NCI-H1436 treated with DMSO at 0.1 percent for 48 hours (cell line): Measurements from ENCODE around the gene MLXIP.
"Not testable (repeated sequence)": the region's sequence is repeated elsewhere in the genome, so short reads cannot be mapped to it uniquely, and the experiment has no call there.

Experiments used
- DNase-seq: peaks from one replicate; lab custom pipeline; 2025; lab: John Stamatoyannopoulos, UW

Gene MLXIP, protein sequence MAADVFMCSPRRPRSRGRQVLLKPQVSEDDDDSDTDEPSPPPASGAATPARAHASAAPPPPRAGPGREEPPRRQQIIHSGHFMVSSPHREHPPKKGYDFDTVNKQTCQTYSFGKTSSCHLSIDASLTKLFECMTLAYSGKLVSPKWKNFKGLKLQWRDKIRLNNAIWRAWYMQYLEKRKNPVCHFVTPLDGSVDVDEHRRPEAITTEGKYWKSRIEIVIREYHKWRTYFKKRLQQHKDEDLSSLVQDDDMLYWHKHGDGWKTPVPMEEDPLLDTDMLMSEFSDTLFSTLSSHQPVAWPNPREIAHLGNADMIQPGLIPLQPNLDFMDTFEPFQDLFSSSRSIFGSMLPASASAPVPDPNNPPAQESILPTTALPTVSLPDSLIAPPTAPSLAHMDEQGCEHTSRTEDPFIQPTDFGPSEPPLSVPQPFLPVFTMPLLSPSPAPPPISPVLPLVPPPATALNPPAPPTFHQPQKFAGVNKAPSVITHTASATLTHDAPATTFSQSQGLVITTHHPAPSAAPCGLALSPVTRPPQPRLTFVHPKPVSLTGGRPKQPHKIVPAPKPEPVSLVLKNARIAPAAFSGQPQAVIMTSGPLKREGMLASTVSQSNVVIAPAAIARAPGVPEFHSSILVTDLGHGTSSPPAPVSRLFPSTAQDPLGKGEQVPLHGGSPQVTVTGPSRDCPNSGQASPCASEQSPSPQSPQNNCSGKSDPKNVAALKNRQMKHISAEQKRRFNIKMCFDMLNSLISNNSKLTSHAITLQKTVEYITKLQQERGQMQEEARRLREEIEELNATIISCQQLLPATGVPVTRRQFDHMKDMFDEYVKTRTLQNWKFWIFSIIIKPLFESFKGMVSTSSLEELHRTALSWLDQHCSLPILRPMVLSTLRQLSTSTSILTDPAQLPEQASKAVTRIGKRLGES

DNA sequence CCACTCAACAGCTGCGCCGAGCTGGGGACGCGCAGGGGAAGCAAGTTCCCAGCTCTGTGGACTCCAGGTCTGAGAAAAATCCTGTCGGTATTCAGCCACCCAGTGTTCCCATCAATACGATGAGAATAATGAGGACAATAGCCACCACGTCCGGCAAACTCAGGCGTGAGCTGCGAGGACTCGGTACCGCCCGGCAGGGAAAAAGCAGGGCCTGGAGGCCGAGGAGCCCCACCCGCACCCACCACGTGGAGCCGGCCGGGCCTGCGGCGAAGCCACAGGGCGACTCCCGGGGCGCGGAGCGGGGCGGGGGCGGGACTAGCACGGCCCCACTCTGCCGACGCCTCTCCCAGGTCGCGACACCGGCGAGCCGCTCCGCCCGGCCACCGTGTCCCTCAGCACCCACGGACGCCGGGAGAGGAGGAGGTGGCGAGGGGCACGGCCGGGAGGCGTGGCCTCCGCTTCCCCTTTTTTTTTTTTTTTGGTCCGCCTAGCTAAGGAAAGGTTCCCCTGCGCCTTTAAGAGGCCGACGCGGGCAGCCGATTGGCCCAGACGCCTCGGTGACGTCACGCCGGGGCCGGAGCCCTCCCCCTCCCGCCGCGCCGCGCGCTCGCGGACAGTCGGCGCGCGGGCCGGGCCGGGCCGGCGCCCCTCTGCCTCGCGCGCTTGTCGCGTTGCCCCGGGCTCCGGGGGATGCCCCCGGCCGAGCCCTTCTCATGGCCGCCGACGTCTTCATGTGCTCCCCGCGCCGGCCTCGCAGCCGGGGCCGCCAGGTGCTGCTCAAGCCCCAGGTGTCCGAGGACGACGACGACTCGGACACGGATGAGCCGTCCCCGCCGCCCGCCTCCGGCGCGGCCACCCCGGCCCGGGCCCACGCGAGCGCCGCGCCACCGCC is at the start of gene MLXIP:
MLXIP (plus strand) TSS at position 616 of the 892 bp plus-strand sequence; CDS start at position 714, 98 bp downstream.
- DNase-seq: peak; percentile 69

DNA sequence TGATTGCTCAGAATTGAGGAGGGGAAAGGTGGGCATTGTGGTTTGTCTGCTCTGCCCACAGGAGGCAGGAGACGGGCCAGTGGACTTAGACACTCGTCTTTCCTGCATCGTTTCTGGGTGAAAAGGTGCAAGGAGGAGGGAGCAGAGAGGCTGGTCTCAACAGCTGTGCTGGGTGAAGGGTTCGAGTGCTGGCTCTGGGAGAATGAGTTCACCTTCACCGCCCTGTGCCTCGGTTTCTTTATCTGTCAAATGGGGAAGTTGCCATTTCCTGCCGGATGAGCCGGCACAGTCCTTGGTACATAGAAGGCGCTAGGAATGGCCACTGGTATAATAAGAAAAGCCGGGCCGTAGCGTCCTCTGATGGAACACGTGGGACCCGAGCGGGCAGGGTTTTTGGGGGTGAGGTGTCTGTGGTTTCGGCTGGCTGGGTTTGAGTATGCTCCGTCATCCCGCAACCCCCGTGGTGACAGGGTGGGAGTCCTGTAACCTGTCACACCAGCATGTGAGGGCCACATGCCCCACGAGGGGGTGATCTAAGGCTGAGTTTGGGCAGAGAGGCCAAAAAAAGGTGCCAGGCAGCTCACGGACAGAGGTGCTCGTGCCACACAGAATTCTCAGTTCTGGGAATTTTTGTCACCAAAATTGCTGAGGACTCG is 49.5 kb upstream of the MLXIP start:
- DNase-seq: no peak

DNA sequence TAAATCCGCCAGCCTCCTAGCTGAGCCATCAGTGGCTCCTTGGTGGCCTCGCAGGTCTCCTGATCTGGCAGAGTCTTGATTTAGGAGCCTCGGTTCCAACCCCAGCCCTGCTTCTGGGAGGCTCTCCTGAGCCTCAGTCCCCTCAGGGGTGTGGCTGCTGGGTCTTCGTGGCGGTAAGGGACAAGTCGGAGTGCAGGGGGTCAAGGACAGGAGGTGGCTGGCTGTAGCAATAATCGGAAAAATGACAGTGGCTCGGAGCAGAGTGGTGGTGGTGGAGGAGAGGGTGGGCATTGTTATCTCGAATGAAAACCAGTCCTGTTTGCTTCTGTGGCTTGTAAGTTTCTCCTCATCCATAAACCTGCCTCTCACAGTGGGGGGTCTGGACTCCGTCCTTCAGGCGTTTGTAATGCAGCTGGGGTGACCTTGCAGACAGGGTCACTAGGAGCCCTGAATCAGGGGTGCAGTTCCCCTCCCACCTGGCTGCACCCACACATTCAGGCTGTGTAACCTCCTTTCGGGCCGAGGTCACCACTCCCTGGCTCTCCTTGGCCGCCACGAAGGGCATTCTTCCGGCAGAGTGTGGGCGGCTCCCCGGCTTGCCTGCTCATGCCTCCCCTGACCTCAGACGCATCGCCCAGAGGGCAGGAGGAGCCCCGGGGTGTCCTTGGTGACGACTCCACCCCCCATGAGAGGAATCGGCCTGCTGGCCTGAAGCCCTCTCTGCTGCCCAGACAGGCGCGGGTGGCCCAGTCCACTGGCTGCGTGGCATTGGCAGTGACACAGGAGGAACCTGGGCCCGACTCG is 48.7 kb upstream of the MLXIP start:
- DNase-seq: no peak

DNA sequence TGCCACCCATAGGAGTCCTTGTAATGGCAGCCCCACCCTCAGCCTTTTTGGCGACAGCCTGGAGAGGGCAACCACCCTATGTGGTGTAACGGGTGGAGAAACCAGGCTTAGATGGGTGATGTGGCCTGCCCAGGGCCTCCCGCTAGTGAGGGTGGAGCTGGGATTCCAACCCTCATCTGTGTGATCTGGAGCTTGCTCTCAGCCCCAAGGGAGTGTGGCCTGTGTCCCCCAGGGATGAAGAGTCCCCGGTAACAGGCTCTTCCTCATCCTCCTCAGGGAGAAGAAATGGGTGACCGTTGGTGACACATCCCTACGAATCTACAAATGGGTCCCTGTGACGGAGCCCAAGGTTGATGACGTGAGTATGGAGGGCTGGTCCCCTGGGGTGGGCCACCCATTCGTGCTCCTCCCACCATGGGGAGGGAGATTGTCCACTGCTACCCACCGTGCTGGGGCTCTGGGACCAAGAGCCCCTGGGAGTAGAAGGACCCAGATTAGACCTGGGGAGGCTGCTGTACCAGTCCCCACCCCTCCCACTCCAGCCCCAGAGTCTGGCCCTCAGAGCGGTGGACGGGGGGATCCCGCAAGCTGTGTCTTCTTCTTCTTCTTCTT is 48.0 kb upstream of the MLXIP start:
- no peak for DNase-seq

DNA sequence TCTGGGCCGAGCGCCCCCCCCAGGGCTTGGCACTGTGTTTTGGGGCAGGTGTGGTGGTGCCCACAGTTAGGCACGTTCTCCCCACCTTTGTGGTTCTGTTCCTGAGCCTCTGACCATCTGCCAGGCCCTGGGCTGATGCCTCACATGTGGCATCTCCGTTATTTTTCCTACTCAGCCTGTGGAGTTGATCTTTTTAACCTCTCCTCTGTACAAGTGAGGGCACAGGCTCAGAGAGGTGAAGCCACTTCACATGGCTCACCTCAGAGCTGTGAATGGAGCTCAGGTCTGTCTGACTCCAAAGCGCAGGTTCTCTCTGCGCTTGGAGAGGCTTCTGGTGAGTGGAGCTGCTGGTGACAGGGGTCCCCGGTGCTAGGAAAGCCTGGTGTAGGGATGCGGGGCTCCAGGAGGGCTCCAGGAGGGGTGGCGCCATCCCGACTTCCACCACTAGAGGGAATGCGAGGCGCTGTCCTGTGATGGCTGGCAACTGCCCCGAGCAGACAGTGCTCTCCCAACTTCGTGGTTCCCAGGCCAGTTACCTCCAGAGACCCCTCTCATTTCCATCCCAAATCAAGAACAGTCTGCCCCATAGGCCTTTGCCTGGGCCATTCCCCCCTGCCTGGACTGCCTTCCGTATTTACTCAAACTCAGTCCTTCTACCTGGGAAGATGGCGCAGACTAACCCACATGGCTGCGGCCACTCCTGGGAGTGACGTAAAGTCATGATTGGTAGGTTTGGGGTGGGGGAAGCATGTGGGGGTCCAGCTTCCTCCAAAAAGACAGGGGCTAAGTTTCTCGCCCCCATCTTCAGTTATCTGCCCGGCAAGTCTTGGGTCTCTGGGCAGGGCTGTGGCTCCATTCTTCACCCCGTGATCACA is 47.0 kb upstream of the MLXIP start:
- DNase-seq: no peak

DNA sequence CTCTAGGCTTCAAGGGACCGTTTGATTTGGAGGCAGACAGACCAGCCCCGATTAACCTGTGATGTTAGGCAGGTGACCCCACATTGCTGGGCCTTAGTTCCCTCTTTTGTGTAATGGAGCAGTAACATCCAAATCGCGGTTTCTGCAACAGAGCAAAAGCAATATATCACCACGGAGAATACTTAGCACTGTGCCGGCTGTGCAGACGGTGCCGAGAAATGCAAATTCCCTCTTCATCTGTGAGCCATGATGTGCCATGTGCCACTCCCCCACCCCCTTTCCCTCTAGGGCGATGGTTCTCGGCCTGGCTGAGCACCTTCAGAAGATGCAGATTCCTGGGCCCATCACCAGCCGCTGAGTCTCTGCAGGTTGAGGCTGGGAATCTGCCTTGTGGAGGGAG is 46.0 kb upstream of the MLXIP start:
- no peak for DNase-seq

DNA sequence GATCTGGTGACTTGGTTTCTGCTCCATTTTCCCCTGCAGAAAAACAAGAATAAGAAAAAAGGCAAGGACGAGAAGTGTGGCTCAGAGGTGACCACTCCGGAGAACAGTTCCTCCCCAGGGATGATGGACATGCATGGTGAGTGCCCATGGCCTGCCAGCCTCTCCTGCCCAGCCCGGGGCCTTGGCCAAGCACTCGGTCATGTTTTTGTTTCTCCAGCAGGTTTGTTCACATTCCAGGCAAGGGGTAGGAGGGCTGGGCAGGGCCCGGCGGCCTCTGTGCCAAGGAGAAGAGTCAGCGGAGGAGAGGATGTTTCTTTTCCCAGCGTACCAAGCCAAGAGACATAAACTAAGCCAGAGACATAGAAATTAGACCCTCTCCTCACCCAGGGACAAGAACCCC is 43.3 kb upstream of the MLXIP start:
- DNase-seq: no peak

DNA sequence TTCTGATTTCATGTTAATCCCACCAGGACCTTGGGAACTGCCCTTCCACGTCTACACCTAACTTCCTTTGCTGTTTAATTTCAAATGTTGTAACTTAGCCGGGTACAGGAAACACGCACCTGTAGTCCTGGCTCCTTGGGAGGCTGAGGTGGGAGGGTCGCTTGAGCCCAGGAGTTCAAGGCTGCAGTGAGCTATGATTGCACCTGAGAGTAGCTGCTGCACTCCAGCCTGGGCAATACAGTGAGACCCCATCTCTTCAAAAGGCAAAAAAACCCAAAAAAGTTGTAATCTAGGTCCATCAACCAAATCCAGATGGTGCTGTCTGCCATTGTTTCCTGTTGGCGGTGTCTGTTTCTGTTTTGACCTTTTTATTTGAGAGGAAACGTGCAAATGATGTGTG is 42.4 kb upstream of the MLXIP start:
- no peak for DNase-seq

DNA sequence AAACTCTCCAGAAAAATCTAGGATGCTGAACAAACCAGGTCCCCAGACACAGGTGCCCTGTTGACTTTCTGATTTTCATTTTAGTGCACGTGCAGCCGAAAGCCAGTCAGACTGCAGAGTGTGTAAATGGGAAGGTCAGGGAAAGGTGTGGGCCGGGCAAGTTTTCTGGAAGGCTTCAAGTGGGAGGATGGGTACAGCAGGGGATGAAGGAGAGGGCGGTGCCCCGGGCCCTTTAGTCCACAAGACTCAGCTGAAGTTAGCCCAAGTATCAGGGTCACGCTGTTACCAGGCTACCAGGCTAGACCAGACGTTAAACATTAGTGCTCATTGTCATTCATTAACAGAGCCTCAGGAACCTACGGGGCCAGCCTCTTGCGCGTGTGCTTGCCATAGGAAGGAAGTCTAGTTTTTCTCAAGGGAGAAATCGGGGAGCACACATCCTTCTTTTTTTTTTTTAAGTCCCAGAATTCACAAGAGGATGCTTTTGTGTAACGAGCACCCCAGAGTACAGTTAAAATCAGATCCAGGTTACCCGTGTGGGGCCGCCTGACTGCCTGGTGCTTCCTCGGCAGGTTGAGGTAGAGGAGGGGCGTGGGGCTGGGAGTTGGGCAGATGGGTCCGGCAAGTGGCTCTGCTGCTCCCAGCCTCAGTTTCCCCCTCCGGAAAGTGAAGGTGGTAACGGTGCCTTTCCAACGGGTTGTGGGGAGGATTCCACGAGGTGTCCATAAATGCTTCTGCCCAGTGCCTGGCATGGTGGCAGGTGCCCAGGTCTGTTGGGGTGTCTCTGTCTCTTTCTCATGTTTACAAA is 37.8 kb upstream of the MLXIP start:
- no peak for DNase-seq

DNA sequence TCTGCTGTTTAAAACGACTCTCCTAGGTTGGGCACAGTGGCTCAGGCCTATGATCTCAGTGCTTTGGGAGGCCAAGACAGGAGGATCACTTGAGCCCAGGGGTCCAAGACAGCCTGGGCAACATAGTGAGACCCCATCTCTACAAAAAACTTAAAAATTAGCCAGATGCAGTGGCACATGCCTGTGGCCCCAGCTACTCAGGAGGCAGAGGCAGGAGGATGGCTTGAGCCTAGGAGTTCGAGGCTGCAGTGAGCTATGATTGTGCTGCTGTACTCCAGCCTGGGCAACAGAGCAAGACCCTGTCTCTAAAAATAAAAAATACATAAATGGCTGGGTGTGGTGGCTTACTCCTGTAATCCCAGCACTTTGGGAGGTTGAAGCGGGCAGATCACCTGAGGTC is 37.1 kb upstream of the MLXIP start:
- DNase-seq: not testable (repeated sequence)

DNA sequence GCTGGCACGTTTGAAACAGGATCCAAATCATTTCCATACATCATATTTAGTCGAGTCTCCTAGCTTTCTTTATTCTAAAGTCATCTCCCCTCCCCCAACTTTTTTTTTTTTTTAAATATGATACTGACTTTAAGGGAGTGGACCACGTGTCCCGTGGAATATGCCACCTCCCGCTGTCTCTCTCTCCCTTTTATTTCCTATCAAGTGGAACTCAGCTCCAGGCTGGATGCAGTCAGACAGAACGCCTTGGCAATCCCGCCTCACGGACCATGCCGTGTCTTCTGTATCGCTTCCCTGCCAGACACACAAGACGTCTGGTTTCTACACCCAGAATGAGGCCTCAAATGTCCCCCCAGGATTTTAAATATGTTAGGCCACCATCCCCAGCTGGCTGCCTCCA is 35.6 kb upstream of the MLXIP start:
- DNase-seq: no peak

DNA sequence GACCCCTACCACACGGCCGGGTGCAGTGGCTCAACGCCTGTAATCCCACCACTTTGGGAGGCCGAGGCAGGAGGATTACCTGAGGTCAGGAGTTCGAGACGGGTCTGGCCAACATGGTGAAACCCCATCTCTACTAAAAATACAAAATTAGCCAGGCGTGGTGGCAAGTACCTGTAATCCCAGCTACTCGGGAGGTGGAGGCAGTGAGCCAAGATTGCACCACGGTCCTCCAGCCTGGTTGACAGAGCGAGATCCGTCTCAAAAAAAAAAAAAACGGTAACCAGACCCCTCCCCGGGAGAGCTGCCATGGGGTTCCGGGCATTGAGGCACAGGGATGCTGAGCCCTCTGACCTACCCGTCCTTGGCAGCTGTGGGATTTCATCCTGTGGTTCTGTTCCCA is 35.1 kb upstream of the MLXIP start:
- no peak for DNase-seq

DNA sequence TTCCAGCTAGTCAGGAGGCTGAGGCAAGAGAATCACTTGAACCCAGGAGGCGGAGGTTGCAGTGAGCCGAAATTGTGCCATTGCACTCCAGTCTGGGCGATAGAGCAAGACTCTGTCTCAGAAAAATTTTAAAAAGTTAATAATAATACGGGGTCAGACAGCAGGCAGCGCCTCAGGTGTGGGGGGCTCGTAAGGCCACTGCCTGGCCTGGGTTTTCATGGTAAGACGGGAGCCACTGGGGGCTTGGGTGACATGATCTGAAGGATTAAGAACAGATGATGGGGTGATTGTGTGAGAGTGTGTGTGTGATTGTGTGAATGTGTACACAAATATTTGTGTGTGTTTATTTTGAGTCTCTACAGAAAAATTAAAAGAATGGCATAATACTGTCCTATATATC is 33.3 kb upstream of the MLXIP start:
- no peak for DNase-seq

DNA sequence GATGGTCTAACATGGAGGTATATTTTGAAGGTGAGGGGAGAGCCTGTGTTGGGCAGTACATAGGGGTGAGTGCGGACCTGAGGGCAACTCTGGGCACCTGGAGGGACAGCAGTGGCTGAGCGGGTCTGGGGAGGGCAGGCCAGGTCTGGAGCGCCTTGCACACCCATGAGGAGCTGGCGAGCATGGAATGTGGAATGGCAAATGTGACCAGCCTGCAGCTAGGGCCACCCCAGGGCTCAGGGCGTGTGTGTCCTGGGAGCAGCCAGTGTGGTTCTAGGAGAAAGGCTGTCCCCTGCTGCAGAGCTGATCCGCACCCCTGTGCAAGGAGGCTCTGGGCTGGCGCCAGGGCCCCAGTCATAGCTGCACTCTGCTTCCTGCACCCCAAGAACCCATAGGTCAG is 32.4 kb upstream of the MLXIP start:
- no peak for DNase-seq

DNA sequence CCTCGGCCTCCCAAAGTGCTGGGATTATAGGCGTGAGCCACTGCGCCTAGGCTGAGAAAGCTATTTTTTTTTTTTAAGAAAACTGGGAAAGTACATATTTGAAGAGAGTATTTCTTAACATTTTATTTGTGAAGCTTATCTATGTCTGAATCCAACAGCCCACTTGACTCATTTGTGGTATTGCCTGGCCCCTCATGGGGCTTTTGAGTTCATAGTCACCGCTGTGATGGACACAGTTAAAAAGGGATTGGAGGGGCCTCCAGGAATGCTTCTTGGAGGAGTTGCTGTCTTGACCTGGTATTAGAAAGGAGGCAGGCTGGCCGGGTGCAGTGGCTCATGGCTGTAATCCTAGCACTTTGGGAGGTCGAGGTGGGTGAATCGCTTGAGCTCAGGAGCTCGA is 30.4 kb upstream of the MLXIP start:
- DNase-seq: no peak

DNA sequence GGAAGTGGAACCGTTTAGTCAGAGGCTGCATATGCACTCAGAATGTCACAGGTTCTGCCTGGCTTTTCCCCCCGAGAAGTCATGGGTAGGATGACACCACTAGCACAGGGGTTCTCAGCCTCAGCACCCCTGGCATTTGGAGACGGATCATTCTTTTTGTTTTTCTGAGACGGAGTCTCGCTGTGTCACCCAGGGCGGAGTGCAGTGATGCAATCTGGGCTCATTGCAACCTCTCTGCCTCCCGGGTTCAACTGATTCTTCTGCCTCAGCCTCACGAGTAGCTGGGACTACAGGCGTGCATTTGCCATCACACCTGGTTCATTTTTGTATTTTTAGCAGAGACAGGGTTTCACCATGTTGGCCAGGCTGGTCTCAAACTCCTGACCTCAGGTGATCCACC is 28.7 kb upstream of the MLXIP start:
- no peak for DNase-seq

DNA sequence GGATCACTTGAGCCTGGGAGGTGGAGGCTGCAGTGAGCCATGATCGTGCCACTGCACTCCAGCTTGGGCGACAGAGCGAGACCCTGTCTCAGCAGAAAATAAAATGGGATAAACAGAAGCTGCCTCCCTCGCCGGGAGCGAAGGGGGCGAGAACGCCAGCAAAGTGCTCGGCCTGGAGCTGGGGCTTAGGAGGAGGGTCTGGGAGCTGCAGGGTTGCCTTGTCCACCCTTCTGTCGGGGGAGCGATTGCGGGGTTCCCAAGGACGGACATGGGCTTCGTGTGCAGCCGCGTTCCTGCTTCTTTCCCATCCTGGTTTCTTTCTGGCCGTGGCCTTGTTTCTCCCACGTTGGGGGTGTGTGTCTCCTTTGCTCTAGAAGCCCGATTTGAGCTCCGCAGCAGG is 27.9 kb upstream of the MLXIP start:
- no peak for DNase-seq

DNA sequence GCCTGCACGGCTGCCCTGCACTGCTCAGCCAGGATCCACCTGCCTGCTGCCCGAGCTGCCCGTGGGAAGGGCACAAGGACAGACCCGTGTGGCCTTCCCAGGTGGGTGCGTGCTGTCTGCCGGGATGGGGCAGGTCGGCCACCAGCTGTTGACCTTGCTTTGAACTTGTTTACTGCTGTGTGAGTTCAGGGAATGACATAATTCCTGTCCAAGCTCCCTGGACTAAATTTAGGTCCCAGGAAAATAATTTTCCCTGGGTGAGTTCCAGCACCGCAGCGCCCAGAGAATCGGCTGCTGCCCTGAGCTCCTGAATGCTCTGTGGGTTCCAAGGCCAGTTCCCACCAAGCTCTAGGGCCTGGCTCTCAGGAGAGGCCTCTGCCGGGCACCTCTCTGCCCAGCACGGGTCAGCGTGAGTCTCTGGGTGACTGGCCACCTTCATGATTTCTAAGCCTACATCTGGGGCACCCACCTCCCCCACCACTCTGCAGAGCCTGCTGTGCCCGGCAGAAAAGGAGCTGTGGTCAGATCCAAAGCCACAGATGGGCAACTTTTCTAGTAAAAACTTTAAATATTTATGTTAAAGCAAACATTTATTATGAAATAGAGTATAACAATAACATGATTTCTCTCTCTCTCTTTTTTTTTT is 27.2 kb upstream of the MLXIP start:
- DNase-seq: no peak
